Stimulated activated CD4-positive, alpha-beta T cell treated with anti-CD3 and anti-CD28 coated beads, TNF-alpha, amount 100 ng/mL, for 24 hours (primary cell): ENCODE measurements around the gene UCK1.

Experiments used
- DNase-seq, 3 experiments: peaks; one replicate each; pipeline ENCODE4 v3.0.0-alpha.2; 2020; ENCODE audit warnings: low read depth in 3 of 3

The UCK1 gene

GRCh38 chr9:131476777-131477345 is 54.2 kb downstream of the UCK1 start:
- no peak for DNase-seq

DNA sequence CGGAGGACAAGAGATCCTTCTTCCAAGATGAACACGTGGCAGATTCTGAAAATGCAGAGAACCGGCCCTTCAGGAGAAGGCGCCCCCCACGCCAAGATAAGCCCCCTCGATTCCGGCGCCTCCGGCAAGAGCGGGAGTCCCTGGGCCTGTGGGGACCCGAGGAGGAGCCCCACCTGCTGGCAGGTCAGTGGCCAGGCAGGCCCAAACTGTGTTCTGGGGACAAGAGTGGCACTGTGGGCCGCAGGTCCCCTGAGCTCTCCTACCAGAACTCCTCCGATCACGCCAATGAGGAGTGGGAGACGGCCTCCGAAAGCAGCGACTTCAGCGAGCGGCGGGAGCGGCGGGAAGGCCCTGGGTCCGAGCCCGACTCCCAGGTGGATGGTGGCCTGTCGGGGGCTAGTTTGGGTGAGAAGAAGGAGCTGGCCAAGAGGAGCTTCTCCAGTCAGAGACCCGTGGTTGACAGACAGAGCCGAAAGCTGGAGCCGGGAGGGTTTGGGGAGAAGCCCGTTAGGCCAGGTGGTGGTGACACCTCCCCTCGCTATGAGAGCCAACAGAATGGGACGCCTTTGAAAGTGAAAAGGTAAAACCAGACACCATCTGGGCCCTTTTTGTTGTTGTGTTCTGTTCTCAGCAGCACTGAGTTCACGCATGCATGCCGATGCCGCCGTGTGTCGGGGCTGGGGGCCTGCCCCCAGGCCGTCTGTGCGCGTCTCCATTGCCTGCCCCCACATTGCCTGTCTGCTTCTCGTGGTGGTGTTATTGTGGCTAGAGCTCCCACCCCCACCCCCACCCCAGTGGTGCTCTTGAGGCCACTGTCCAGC is 54.9 kb downstream of the UCK1 start:
- no peak for DNase-seq

- DNase-seq, result no peak
Measured at GRCh38 chr9:131475111-131475955, 55.7 kb downstream of the UCK1 start.

DNA sequence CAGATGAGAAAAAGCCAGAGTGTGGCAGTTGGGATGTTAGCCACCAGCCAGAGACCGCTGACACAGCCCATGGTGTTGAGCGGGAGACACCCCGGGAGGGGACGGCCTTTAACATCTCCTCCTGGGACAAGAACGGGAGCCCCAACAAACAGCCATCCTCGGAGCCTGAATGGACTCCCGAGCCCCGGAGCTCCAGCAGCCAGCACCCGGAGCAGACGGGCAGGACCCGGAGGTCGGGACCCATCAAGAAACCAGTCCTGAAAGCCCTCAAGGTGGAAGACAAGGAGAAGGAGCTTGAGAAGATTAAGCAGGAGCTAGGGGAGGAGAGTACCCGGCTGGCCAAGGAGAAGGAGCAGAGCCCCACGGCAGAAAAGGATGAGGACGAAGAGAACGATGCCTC is 56.4 kb downstream of the UCK1 start:
- no peak for DNase-seq

- DNase-seq, result no peak
Measured at GRCh38 chr9:131473891-131474290, 57.2 kb downstream of the UCK1 start.
